ENCODE measurements around the gene MSANTD7.

DNA sequence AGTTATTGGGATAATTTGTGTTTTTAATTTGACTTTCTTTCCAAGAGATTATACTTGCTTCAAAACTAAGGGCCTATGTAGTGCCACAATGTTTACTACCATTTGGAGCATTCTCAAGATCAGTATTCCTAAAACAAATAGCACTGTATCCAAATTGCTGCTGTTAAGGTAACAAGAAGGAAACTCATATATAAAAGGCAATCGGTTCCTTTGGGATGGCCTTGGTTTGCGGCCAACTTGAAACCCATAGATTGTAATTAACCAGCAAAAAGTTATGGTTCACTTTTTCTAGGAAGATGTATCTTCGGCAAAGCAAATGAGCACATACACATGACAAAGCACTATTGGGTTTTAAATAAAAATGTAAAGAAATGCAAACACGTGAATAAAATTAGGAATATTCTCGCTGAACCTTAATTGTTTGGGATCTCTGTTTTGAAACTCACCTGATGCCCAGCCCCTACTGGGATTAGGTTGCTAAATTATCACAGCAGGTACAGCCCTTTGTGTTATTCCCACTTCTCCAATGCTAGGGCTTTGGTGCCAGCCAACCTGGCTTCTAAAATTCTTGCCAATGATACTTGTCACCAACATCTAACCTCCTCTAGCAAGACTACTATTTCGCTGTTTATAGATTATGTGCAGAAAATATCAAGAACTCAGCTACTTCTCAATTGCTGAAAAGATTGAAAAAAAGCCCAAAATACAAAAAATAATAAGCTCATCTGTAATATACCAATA lies 16.3 kb upstream of the MSANTD7 start:
- TF ChIP-seq, protein P1, sequence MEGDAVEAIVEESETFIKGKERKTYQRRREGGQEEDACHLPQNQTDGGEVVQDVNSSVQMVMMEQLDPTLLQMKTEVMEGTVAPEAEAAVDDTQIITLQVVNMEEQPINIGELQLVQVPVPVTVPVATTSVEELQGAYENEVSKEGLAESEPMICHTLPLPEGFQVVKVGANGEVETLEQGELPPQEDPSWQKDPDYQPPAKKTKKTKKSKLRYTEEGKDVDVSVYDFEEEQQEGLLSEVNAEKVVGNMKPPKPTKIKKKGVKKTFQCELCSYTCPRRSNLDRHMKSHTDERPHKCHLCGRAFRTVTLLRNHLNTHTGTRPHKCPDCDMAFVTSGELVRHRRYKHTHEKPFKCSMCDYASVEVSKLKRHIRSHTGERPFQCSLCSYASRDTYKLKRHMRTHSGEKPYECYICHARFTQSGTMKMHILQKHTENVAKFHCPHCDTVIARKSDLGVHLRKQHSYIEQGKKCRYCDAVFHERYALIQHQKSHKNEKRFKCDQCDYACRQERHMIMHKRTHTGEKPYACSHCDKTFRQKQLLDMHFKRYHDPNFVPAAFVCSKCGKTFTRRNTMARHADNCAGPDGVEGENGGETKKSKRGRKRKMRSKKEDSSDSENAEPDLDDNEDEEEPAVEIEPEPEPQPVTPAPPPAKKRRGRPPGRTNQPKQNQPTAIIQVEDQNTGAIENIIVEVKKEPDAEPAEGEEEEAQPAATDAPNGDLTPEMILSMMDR (IDR thresholded peaks at IDR 0.05; ENCODE audit: low read depth, low read length) = no peak
- TF ChIP-seq EZH2phosphoT487 (IDR thresholded peaks at IDR 0.05; ENCODE audit: low read depth) = no peak

Measured in OCI-LY3 (cell line).